Calu3 (cell line): ENCODE results near the gene PGM1. TPM values are rescaled to one million over a fixed set of nuclear protein-coding genes. Genes with fewer than 3 reads are reported as not detected.

Source experiments
- BruUV-seq: library from RNA; stranded (reverse); fragments of 400-500 nt; replicated peaks from 2 replicates; lab custom pipeline; 2021; lab: Mats Ljungman, UMichigan
- CTCF ChIA-PET: fragments of 300-600 bp; sonication (Branson Sonifier 250); formaldehyde crosslinking; loops from one replicate; lab custom pipeline; 2022; ENCODE audit warnings: antibody characterized with exemption; lab: Charles Lee
- DNase-seq: peaks from one replicate; pipeline ENCODE4 v3.0.0; 2022
- H3K27ac Mint-ChIP-seq: one replicate; pipeline ENCODE4 v1.8.0; 2022; ENCODE audit warnings: mixed read lengths; ENCODE audit not compliant: unreplicated experiment
- H3K27me3 Mint-ChIP-seq: one replicate; pipeline ENCODE4 v1.8.0; 2022; ENCODE audit warnings: mixed read lengths; ENCODE audit not compliant: unreplicated experiment
- H3K36me3 Mint-ChIP-seq: one replicate; pipeline ENCODE4 v1.8.0; 2022; ENCODE audit warnings: mild to moderate bottlenecking, moderate library complexity, mixed read lengths; ENCODE audit not compliant: insufficient read depth, unreplicated experiment
- H3K4me1 Mint-ChIP-seq: one replicate; pipeline ENCODE4 v1.8.0; 2022; ENCODE audit warnings: mild to moderate bottlenecking, low read depth, mixed read lengths; ENCODE audit not compliant: unreplicated experiment
- H3K4me3 Mint-ChIP-seq: one replicate; pipeline ENCODE4 v1.8.0; 2022; ENCODE audit warnings: mild to moderate bottlenecking, low read depth, moderate library complexity, mixed read lengths; ENCODE audit not compliant: unreplicated experiment
- H3K9me3 Mint-ChIP-seq: one replicate; pipeline ENCODE4 v1.8.0; 2022; ENCODE audit warnings: low read depth, mixed read lengths; ENCODE audit not compliant: unreplicated experiment
- CTCF ChIP-seq: fragments of 200-600 bp; IDR thresholded peaks from one replicate; pipeline ENCODE4 v1.8.0; 2022; ENCODE audit warnings: antibody characterized with exemption; ENCODE audit not compliant: unreplicated experiment
- intact Hi-C: fragments of 100-400 bp; cut with micrococcal nuclease; formaldehyde crosslinking; loops from one replicate; pipeline ENCODE4 v1.10.0; 2022; ENCODE audit not compliant: unreplicated experiment
- total RNA-seq: library from RNA; stranded (reverse); gene quantifications from 2 replicates; pipeline ENCODE4 v1.2.3, GENCODE V29; 2022

The PGM1 gene
- total RNA-seq, 1 experiment from 2014 or later: 52.9 TPM

- intact Hi-C loops: loop anchor here (10.0 kb wide), 1 partner anchor 306 kb away; no protein-coding TSS in a partner anchor
- CTCF ChIA-PET: no interaction called here
- no TSS peak for BruUV-seq
Measured at GRCh38 chr1:63679076-63679475, 85.9 kb downstream of the PGM1 start.

GRCh38 chr1:63679589-63679988 is 86.4 kb downstream of the PGM1 start:
- Mint-ChIP-seq H3K27me3 (no peaks in the 10 kb centered on the region), H3K4me1 (peaks cover 23% of the 10 kb centered on the region), H3K4me3 (no peak overlapping the region), H3K36me3 (peaks cover 6% of the 10 kb centered on the region), H3K9me3 (peaks cover 11% of the 10 kb centered on the region), H3K27ac (no peak overlapping the region)
- no peak for DNase-seq
- BruUV-seq: no TSS peak
- intact Hi-C loops: loop anchor here (10.0 kb wide), 1 partner anchor 305 kb away; no protein-coding TSS in a partner anchor
- CTCF ChIA-PET: no interaction called here
- no peak for TF ChIP-seq CTCF

More at GRCh38 chr1:63679076-63679475, 85.9 kb downstream of the PGM1 start:
- no peak for DNase-seq
- H3K4me3 Mint-ChIP-seq: no peak overlapping the region
- H3K9me3 Mint-ChIP-seq: peaks cover 11% of the 10 kb centered on the region
- no peak for TF ChIP-seq CTCF
- peaks cover 28% of the 10 kb centered on the region for H3K4me1 Mint-ChIP-seq
- no peak overlapping the region for H3K27ac Mint-ChIP-seq
- H3K27me3 Mint-ChIP-seq: no peaks in the 10 kb centered on the region
- H3K36me3 Mint-ChIP-seq: peaks cover 6% of the 10 kb centered on the region

GRCh38 chr1:63682936-63683335 is 89.7 kb downstream of the PGM1 start:
- H3K27ac Mint-ChIP-seq: no peak overlapping the region
- CTCF ChIA-PET: interaction anchor here (3.1 kb wide), 1 partner anchor 9 kb away, joined by 12 read pairs; no protein-coding TSS in a partner anchor
- intact Hi-C loops: no loop called here
- DNase-seq: no peak
- H3K4me1 Mint-ChIP-seq: no peaks in the 10 kb centered on the region
- no peak for TF ChIP-seq CTCF
- H3K4me3 Mint-ChIP-seq: no peak overlapping the region
- no TSS peak for BruUV-seq
- peaks cover 13% of the 10 kb centered on the region for H3K9me3 Mint-ChIP-seq
- no peaks in the 10 kb centered on the region for H3K27me3 Mint-ChIP-seq
- H3K36me3 Mint-ChIP-seq: no peaks in the 10 kb centered on the region

- CTCF ChIA-PET: interaction anchor here (3.1 kb wide), 1 partner anchor 8 kb away, joined by 12 read pairs; no protein-coding TSS in a partner anchor
- no peaks in the 10 kb centered on the region for H3K36me3 Mint-ChIP-seq
- DNase-seq: no peak
- no peak overlapping the region for H3K4me3 Mint-ChIP-seq
- intact Hi-C loops: no loop called here
- H3K4me1 Mint-ChIP-seq: no peaks in the 10 kb centered on the region
- no peaks in the 10 kb centered on the region for H3K27me3 Mint-ChIP-seq
- H3K27ac Mint-ChIP-seq: no peak overlapping the region
- no peak for TF ChIP-seq CTCF
- H3K9me3 Mint-ChIP-seq: peaks cover 12% of the 10 kb centered on the region
- BruUV-seq: no TSS peak
Measured at GRCh38 chr1:63683759-63684158, 90.5 kb downstream of the PGM1 start.
